LNCAP (cell line): ENCODE measurements around the gene CCDC12.

Experiments used
- TF ChIP-seq, protein P1 (sequence below): fragments of 450-650 bp; IDR thresholded peaks from 2 replicates; pipeline ENCODE4 v1.5.1; 2017; ENCODE audit warnings: mild to moderate bottlenecking

CCDC12 gene

DNA sequence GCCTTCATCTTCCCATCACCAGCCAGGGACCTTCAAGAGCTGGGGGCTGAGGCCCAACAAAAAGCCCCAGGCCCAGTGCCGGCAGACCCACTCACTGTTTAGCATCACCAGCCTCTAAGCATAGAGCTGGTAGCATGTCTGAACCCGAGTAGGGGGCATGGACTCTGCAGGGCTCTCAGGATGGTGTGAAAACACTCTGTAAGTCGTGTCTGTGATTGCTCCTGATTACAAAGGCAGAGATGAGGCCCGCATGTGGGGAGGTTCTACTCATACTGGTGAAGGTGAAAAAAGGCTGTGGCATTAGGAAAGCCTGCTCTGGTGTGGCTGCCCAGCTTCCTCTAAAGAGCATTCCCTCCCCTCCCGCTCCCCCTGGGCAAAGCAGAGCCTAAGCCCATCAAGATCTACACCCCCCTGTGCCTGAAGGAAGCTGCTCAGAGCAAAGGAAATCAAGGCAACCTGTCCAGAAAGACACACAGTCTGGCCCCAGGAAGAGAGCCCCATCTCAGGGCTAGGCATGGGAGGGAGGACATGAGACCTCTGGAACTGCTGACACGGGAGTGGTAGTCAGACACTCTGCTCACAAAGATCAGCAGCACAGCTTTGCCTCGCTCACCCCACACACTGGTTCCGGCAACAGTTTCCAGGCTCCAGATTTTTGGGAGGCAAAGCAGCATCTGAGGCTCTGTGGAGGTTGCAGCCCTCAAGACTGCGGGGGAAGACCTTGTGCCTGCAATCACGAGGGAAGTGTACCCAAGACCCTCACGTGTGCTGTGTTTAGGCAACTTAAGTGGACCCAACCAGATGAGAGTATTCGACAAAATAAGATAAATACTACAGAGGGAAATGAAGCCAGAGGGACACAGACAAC is 36.7 kb downstream of the CCDC12 start:
- TF ChIP-seq, protein P1, sequence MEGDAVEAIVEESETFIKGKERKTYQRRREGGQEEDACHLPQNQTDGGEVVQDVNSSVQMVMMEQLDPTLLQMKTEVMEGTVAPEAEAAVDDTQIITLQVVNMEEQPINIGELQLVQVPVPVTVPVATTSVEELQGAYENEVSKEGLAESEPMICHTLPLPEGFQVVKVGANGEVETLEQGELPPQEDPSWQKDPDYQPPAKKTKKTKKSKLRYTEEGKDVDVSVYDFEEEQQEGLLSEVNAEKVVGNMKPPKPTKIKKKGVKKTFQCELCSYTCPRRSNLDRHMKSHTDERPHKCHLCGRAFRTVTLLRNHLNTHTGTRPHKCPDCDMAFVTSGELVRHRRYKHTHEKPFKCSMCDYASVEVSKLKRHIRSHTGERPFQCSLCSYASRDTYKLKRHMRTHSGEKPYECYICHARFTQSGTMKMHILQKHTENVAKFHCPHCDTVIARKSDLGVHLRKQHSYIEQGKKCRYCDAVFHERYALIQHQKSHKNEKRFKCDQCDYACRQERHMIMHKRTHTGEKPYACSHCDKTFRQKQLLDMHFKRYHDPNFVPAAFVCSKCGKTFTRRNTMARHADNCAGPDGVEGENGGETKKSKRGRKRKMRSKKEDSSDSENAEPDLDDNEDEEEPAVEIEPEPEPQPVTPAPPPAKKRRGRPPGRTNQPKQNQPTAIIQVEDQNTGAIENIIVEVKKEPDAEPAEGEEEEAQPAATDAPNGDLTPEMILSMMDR, result no peak

DNA sequence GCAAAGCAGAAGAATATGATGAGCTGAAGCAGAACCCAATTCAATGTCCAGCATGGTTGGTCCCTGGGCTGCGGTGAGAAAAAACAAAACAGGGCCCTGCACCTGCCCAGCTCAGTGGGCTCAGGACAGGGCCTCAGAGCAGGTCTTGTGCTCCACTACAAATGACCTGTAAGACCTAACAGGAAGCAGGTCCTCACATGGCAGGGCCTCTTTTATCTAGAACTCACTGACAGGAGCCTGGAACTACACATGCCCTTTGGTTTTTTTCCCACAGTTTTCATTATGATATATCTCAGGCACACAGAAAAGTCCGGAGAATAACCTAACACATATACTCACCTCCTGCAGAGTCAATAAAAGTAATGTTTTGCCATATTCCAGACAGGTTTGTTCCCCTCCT is 38.4 kb downstream of the CCDC12 start:
- TF ChIP-seq, protein P1, result no peak

DNA sequence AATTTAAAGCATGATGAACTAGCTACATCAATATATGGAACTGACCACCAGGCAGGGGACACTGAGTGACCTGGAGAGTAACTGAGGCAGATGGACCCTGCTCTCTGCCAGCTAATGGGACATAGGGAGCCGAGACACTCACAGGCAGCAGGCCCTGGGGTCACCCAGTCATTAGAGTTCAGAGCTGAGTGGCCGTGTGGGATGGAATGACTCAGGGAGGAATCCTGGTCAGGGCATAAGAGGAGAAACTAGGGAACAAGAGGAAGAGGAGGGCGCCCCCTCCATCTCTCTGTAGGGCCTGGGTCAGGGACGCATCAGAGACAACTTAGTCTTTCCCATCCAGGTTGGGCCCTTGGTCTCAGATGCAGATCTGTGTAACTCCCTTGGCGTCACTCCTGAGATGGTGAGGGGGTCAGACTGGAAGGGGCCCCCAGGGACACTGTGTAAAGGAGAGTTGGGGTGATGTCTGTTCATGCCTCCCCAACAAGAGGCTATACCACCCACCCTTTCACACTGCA is 39.8 kb downstream of the CCDC12 start:
- TF ChIP-seq, protein P1, result no peak

DNA sequence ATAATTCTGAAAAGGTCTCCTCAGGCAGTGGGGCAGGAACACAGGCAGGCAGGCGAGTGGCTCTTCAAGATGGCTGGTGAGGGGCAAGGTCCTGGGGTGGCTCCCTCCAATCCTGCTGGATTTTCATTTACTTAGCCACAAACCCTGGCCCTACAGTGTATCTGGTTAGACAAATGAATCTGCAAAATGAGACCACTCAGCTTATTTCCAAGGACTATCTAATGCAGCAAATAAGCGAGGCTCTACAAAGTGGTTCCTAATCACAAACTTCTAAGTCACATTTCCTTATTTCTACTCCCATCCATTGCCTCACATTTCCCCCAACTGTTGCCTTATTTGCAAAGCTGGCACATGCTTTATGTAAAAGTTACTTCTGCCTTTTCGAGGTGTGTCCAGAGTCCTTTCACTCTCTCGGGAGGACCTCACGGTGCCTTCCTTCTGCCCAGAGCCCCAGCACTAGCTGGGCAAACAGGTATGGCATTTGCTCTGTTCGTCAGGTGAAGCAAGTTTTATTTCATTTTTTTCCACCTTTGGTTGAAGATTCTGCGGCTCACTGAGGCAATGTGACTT is 40.5 kb downstream of the CCDC12 start:
- TF ChIP-seq, protein P1, result no peak

DNA sequence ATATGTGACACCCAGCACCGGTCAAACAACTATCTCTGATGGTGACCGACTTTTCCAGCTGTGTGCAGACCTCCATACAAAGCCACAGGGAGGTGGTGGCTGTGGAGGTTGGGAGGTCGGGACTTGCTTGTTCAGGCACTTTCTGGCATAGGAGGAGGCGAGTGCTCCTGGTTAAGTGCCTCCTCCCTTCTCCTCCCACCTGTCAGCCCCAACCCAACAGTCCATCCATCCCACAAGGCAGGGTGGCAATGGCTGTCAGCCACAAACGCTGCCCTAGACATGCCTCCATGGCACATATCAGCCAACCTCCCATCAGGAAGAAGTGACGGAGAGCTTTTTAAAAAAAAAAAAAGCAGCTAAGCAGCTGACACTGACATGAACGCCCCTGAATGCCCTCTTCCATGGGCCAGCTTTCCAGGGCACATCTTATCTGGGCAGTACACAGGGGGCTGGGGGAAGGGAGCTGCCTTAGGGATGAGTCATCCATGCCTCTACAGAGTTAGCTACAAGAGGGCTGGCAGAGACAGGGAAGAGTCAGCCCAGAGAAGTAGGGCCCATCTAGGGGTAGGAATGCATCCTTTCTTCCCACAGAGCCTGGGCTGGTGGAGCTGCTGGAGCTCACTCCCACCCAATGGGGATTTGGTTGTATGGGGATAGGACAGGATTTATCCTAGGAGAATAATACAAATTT is 41.2 kb downstream of the CCDC12 start:
- TF ChIP-seq, protein P1, result no peak

DNA sequence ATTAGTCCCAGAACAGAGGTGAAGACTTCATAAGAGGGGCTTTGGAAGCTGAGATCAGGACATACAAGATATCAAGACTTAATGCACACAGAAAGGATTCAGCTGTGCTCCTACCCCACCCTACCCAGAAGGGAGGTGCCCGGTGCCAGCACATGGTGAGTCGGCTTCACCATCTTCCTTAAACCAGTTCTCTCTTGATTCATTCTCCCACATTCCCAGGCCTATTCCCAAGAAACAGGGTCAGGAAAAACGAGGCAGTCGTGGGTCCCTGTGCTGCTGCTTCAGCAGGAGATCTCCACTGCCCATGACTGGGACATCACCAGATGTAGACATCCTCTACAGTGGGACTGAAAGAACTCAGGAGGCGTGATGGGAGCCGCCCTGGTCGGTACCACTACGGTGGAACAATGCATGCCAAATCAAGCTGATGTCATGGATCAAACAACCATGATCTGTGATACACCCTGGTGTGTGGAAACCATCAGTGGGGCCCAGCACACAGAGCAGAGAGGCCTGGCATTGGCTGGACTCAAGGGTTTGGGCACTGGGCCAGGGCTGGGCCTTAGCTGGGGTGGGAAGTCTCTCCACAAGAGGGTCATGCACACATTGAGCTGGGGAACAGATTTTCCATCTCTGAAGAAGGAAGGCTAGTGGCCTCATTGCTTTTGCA is 41.9 kb downstream of the CCDC12 start:
- TF ChIP-seq, protein P1, result no peak

DNA sequence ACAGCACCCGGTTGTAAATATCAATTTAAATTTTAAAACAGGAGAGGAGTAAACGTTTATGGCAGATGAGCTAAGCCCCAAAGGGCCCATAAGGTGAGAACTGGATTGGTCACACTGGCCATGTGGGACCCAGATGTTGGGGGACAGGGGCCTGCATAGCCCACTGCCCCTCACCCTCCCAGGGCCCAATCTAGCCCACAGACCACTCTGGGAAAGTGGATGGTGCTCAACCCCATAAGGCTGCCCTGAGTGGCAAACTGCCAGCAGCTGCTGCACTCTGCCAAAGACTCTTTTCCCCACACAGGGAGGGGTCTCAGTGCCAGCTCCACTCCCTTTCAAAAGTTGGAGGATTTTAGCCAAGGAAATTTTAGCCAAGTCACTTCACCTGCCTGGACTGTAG is 42.5 kb downstream of the CCDC12 start:
- TF ChIP-seq, protein P1, result no peak
